Erythroblast (primary cell): ENCODE data around the gene CRTC3.

Experiments
- DNase-seq, 2 experiments: peaks; one replicate each; lab custom pipeline; 2025; lab: John Stamatoyannopoulos, UW
- GATA1 ChIP-seq: IDR thresholded peaks from 2 replicates; pipeline ENCODE4 v1.6.1; 2011; ENCODE audit warnings: low read depth, mild to moderate bottlenecking, control low read depth, low read length, moderate library complexity
- POLR2A ChIP-seq: IDR thresholded peaks from 2 replicates; pipeline ENCODE4 v1.6.1; 2011; ENCODE audit warnings: mild to moderate bottlenecking, low read length

The CRTC3 gene

DNA sequence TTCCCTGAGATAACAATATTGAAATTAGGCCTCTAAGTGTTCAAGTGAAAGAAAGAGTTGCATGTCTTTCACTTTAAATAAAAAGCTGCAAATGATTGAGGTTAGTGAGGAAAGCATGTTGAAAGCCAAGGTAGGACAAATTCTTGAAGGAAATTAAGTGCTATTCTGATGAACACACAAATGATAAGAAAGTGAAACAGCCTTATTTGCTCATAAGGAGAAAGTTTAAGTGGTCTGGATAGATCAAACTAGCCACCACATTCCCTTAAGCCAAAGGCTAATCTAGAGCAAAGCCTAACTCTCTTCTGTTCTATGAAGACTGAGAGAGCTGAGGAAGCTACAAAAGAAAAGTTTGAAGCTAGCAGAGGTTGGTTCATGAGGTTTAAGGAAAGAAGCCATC is 36.1 kb downstream of the CRTC3 start:
- DNase-seq, result no peak
- TF ChIP-seq POLR2A (no peak), GATA1 (no peak)

GRCh38 chr15:90570643-90571042 is 40.9 kb downstream of the CRTC3 start:
- TF ChIP-seq POLR2A, result no peak
- TF ChIP-seq GATA1, result no peak
- no peak for DNase-seq

GRCh38 chr15:90571063-90571541 is 41.4 kb downstream of the CRTC3 start:
- TF ChIP-seq GATA1 (no peak), POLR2A (peak; percentile 18)
- DNase-seq, result peak; percentile 23 to 34

DNA sequence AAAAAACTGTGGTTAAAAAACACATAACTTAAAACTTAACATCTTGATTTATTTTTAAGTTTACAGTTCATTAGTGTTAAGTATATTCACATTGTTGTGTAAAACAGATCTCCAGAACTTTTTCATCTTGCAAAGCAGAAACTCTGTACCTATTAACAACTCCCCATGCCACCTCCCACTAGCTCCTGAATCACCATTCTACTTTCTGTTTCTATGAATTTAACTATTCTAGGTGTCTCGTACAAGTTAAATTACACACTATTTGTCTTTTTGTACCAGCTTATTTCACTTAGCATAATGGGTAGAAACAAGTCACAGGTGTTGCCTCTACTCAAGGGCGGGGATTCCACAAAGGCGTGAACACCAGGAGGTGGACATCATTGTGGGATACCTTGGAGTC is 43.2 kb downstream of the CRTC3 start:
- no peak for TF ChIP-seq POLR2A
- no peak for TF ChIP-seq GATA1
- no peak for DNase-seq

- DNase-seq, result no peak
- TF ChIP-seq POLR2A, result no peak
- no peak for TF ChIP-seq GATA1
These were observed 47.1 kb downstream of the CRTC3 start for GRCh38 chr15:90576711-90577389.

GRCh38 chr15:90579213-90579612 is 49.5 kb downstream of the CRTC3 start:
- DNase-seq, result no peak
- TF ChIP-seq GATA1 (no peak), POLR2A (no peak)

DNA sequence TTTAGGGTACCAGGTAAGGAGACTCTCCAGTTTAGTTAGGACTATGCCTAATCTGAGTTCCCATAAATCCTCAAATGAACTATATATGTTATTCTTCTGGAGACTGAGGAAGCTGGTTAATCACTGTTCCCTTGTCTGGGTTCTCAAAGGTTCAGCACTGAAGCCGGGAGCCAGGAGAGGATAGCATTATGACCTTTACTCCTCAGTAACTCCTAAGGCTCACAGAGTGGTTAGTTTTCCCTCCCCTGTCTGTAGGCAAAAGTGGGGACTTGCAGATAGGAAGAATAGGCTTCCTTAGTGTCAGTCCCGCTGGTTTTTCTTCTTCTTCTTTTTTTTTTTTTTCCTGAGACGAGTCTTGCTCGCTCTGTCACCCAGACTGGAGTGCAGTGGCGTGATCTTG is 50.4 kb downstream of the CRTC3 start:
- no peak for TF ChIP-seq GATA1
- TF ChIP-seq POLR2A, result no peak
- DNase-seq, result no peak

GRCh38 chr15:90580541-90580940 is 50.8 kb downstream of the CRTC3 start:
- TF ChIP-seq POLR2A (no peak), GATA1 (no peak)
- DNase-seq, result no peak

DNA sequence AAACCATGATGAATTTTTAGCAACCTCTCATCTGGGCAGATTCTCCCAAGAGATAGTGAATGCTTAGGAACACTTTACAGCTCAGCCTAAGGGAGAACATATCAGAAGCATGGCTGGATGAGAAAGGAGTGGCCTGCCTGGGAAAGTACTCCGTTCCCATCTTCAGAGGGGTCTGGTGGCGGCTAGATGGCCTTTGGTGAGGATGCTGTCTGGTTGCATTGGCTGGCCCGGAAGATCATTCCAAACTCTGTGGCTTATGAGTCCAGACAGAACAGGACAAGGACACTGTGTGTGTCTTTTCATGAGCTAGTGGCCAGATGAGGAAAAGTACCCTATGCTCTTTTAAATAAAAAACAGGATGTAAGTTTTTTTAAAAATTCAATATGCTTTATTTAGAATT is 51.2 kb downstream of the CRTC3 start:
- TF ChIP-seq GATA1, result no peak
- no peak for TF ChIP-seq POLR2A

GRCh38 chr15:90581771-90582352 is 52.1 kb downstream of the CRTC3 start:
- DNase-seq, result no peak
- TF ChIP-seq GATA1, result no peak
- no peak for TF ChIP-seq POLR2A

More for the DNA sequence above, 51.2 kb downstream of the CRTC3 start:
- no peak for DNase-seq

GRCh38 chr15:90582553-90582952 is 52.8 kb downstream of the CRTC3 start:
- no peak for TF ChIP-seq POLR2A
- no peak for TF ChIP-seq GATA1
- DNase-seq, result no peak

GRCh38 chr15:90583471-90584252 is 53.9 kb downstream of the CRTC3 start:
- no peak for TF ChIP-seq POLR2A
- no peak for TF ChIP-seq GATA1
- no peak for DNase-seq

DNA sequence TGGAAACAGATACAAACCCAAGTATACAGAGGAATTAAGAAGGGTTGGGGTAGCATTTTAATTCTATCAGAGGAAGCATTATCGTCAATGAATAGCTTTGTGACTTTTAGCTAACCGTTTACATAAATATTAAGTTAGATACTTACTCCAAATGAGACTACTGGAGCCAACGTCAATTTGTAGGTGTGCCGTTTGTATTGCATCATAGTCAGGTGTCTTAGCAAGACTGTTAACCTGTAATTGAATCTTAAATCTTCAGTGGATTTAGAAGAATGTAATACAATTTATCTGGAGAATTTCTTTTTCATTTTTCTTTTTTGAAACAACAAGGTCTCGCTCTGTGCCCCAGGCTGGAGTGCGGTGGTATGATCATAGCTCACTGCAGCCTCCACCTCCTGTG is 55.1 kb downstream of the CRTC3 start:
- no peak for TF ChIP-seq POLR2A
- DNase-seq, result no peak

- no peak for DNase-seq
- TF ChIP-seq POLR2A (no peak), GATA1 (no peak)
These were observed 56.1 kb downstream of the CRTC3 start for GRCh38 chr15:90585863-90586262.
